DOHH2 (cell line): ENCODE results near the gene TRPM1.

ENCODE experiments used
- H3F3A ChIP-seq: fragments of 200-600 bp; sonication (generic), shearing (Covaris generic); 2 replicates; pipeline ENCODE4 v1.6.0; 2016; ENCODE audit warnings: antibody characterized with exemption, mild to moderate bottlenecking; ENCODE audit not compliant: control insufficient read depth, insufficient read depth
- H3K27ac ChIP-seq: fragments of 200-600 bp; sonication (generic); 2 replicates; pipeline ENCODE4 v1.5.1; 2014; ENCODE audit warnings: low read depth, mild to moderate bottlenecking, low read length, moderate library complexity
- H3K27me3 ChIP-seq: fragments of 200-600 bp; sonication (generic); 2 replicates; pipeline ENCODE4 v1.6.1; 2014; ENCODE audit warnings: mild to moderate bottlenecking, low read length, mixed read lengths; ENCODE audit not compliant: control insufficient read depth
- H3K36me3 ChIP-seq: fragments of 200-600 bp; sonication (generic); 2 replicates; pipeline ENCODE4 v1.6.1; 2014; ENCODE audit warnings: mild to moderate bottlenecking, low read length, moderate library complexity, mixed read lengths; ENCODE audit not compliant: control insufficient read depth
- H3K4me1 ChIP-seq: fragments of 200-600 bp; sonication (generic); 2 replicates; pipeline ENCODE4 v1.6.1; 2014; ENCODE audit warnings: mild to moderate bottlenecking, low read length, mixed read lengths; ENCODE audit not compliant: control insufficient read depth
- H3K4me2 ChIP-seq: fragments of 200-600 bp; sonication (generic); 2 replicates; pipeline ENCODE4 v1.6.0; 2014; ENCODE audit warnings: mild to moderate bottlenecking, low read length, moderate library complexity
- H3K4me3 ChIP-seq: fragments of 200-600 bp; sonication (generic); 2 replicates; pipeline ENCODE4 v1.5.1; 2014; ENCODE audit warnings: mild to moderate bottlenecking, low read length, mixed read lengths
- H3K79me2 ChIP-seq: fragments of 200-600 bp; sonication (generic); 2 replicates; pipeline ENCODE4 v1.6.1; 2014; ENCODE audit warnings: mild to moderate bottlenecking, low read length, mixed read lengths; ENCODE audit not compliant: control insufficient read depth
- H3K9me2 ChIP-seq: fragments of 200-600 bp; sonication (generic); replicated peaks from 2 replicates; pipeline ENCODE4 v1.6.1; 2014; ENCODE audit warnings: mild to moderate bottlenecking, low read length, mixed read lengths; ENCODE audit not compliant: control insufficient read depth
- H3K9me3 ChIP-seq: fragments of 200-600 bp; sonication (generic); 2 replicates; pipeline ENCODE4 v1.6.1; 2014; ENCODE audit warnings: antibody characterized with exemption, low read length, mixed read lengths; ENCODE audit not compliant: control insufficient read depth, insufficient read depth
- H4K20me1 ChIP-seq: fragments of 200-600 bp; sonication (generic); 2 replicates; pipeline ENCODE4 v1.6.0; 2014; ENCODE audit warnings: low read depth, mild to moderate bottlenecking, antibody characterized with exemption, low read length, moderate library complexity; ENCODE audit not compliant: control insufficient read depth, insufficient read depth
- EZH2phosphoT487 ChIP-seq: fragments of 200-600 bp; sonication (generic); IDR thresholded peaks from 2 replicates; pipeline ENCODE4 v1.6.1; 2017; ENCODE audit warnings: borderline replicate concordance, mild to moderate bottlenecking, antibody characterized with exemption, low read length, moderate library complexity, mixed read lengths
- TF ChIP-seq, protein P1 (sequence below): fragments of 200-600 bp; sonication (generic); IDR thresholded peaks from one replicate; pipeline ENCODE4 v1.5.1; 2014; ENCODE audit warnings: antibody characterized with exemption, mild to moderate bottlenecking, low read depth, low read length; ENCODE audit not compliant: poor library complexity, severe bottlenecking

Gene TRPM1

DNA sequence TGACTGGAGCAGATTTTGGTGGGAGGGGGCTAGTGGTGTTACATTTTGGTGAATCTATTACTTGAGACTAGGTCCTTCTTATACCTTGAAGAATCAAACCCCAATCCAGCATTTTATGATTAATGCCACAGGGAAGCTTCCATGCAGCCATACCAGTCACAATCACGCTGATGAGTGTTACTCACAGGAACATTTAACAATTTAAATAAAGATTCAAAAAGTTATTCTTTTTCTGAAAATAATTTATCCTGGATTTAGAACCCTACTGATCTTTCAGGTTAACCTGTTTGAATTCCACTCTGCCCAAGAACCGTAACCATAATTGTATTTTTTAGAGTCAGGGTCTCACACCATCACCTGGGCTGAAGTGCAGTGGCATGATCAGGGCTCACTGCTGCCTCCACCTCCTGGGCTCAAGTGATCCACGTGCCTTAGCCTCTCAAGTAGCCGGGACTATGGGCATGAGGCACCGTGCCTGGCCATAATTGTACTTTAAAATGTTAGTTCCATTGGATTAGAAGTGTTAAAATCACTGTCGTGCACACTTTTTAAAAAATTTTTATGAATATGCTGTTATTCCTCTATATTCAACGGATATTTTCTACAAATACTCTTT, 109.2 kb downstream of the TRPM1 start:
- H3K9me3 ChIP-seq = no peaks in the 10 kb centered on the region
- H3K9me2 ChIP-seq = no peaks in the 10 kb centered on the region
- peak overlapping the region; percentile 56; the same call in 1 of the 2 replicates for H3K27ac ChIP-seq
- peak overlapping the region; percentile 95 for H3K4me2 ChIP-seq
- peaks cover 15% of the 10 kb centered on the region for H3K4me1 ChIP-seq
- TF ChIP-seq, protein P1, sequence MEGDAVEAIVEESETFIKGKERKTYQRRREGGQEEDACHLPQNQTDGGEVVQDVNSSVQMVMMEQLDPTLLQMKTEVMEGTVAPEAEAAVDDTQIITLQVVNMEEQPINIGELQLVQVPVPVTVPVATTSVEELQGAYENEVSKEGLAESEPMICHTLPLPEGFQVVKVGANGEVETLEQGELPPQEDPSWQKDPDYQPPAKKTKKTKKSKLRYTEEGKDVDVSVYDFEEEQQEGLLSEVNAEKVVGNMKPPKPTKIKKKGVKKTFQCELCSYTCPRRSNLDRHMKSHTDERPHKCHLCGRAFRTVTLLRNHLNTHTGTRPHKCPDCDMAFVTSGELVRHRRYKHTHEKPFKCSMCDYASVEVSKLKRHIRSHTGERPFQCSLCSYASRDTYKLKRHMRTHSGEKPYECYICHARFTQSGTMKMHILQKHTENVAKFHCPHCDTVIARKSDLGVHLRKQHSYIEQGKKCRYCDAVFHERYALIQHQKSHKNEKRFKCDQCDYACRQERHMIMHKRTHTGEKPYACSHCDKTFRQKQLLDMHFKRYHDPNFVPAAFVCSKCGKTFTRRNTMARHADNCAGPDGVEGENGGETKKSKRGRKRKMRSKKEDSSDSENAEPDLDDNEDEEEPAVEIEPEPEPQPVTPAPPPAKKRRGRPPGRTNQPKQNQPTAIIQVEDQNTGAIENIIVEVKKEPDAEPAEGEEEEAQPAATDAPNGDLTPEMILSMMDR = no peak
- no peak for TF ChIP-seq EZH2phosphoT487
- no peaks in the 10 kb centered on the region; the same call in 1 of the 2 replicates for H3K36me3 ChIP-seq
- H3K4me3 ChIP-seq = peak overlapping the region; percentile 81
- H3F3A ChIP-seq = no peaks in the 10 kb centered on the region
- peaks cover 29% of the 10 kb centered on the region for H3K79me2 ChIP-seq
- H4K20me1 ChIP-seq = no peaks in the 10 kb centered on the region
- H3K27me3 ChIP-seq = no peaks in the 10 kb centered on the region

DNA sequence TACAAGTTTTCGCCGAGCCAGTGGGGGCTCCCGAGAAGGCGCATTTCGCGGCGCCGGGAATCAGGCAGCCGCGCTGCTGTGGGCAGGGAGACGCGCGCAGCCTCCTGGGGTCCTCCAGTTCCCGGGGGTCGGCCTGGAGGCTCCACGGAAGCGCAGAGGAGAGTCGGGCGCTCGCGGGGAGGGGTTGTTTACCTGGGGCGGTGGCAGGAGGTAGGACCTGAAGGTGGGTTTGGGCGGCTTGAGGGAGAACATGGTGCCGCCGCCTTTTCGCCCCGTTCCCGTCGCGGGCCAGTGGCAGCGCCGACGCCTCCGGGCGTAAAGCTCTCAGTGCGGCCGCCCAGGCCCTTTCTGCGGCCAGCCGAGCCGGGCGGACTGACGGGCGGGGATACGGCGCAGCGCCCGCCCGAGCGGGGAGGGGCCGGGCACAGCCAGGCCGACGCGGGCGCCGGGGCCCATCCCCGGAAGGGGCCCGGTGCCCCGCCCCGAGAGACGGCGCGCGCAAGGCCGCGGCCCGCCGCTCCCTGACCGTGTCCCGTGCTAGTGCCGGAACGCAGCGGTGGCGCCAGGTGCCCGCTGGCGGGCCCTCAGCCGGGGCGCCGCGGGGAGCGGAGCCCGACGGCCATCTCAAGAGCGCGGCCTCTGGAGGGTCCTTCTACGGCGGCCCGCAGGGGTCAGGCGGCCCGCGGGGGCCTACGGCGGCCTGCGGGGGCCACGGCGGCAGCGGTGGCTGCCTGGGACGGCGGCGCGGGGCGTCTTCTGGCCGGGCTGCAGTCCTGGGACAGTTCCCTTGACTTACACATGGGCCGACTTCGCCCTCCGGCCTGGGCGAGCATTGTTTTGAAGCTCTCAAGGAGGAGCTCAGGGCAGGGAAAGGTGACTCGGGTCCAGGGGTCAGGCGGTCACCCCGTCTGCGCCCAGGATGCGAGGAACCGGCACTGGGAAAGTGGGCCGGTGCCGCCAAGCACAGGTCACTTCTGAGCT, 110.0 kb downstream of the TRPM1 start, which contains the start of gene MTMR10:
Gene MTMR10, minus strand, starts transcription at position 374 of the 981 bp plus-strand sequence. Its CDS starts 122 bp downstream, at position 252.
- H3K79me2 ChIP-seq = peaks cover 33% of the 10 kb centered on the region
- peak within 1 kb of the TSS; percentile 81 for H3K4me3 ChIP-seq
- H3K4me2 ChIP-seq = peak within 1 kb of the TSS; percentile 95
- no peaks in the 10 kb centered on the region for H3K9me3 ChIP-seq
- H3K36me3 ChIP-seq = peaks cover 6% of the 10 kb centered on the region
- TF ChIP-seq, protein P1 = no peak
- no peak for TF ChIP-seq EZH2phosphoT487
- no peaks in the 10 kb centered on the region for H3K27me3 ChIP-seq
- H3F3A ChIP-seq = no peaks in the 10 kb centered on the region
- no peaks in the 10 kb centered on the region for H3K9me2 ChIP-seq
- H4K20me1 ChIP-seq = no peaks in the 10 kb centered on the region
- H3K27ac ChIP-seq = peak within 1 kb of the TSS; percentile 56
- H3K4me1 ChIP-seq = peaks cover 15% of the 10 kb centered on the region

DNA sequence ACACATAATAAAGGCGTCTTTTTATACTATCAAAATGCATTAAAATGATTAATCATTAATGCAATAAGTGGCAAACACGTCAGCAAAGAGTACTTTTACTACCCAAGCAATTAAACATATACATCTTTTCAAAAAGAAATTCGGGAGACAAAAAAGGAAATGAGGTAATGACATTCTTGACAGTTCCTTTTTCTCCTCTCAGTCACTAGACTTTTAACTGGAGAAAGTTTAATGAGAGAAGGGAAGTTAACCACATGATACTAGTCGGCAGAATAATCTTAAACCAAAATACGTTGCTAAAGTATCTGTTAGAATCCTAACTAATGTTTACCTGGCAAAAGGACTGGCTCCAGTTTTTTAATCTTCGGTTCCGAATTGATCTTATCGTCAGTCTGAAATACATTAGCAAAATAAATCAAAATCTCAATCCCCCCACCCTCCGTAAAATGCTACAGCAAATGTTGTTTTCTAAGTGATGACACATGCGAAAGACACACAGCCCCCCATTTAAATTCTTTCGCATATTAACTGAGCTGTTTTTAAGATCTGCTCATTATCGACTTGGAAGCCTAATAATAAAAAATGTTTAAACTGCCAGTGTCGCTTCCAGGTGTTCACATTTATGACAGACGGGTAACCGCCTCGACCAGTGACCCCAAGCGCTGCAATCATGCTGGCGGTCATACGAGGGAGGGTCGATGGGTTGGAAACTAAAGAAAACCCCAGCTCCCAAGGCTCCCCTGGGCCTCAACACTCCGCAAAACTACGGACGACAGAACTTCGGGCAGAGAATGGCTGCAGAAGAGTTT, 110.9 kb downstream of the TRPM1 start:
- H3K4me3 ChIP-seq = peak overlapping the region; percentile 81
- H3K27ac ChIP-seq = peak overlapping the region; percentile 56
- peaks cover 15% of the 10 kb centered on the region for H3K4me1 ChIP-seq

More for the DNA sequence above, 110.9 kb downstream of the TRPM1 start:
- peaks cover 12% of the 10 kb centered on the region for H3K36me3 ChIP-seq
- no peaks in the 10 kb centered on the region for H3K9me2 ChIP-seq
- H3K9me3 ChIP-seq = no peaks in the 10 kb centered on the region
- H4K20me1 ChIP-seq = no peaks in the 10 kb centered on the region
- TF ChIP-seq, protein P1 = no peak
- no peak for TF ChIP-seq EZH2phosphoT487
- peaks cover 33% of the 10 kb centered on the region for H3K79me2 ChIP-seq
- peak overlapping the region; percentile 95 for H3K4me2 ChIP-seq
- H3F3A ChIP-seq = no peaks in the 10 kb centered on the region
- H3K27me3 ChIP-seq = no peaks in the 10 kb centered on the region
